ENCODE measurements around the gene FANCE.

FANCE gene

GRCh38 chr6:35417979-35418661, 34.0 kb upstream of the FANCE start:
- Histone ChIP-seq H3K4me3 (ENCODE audit: low read depth, low read length) (no peak overlapping the region), H3K9me3 (ENCODE audit: severe bottlenecking) (no peaks in the 10 kb centered on the region), H3K27ac (no peak overlapping the region), H3K27me3 (ENCODE audit: insufficient read depth, low read depth, severe bottlenecking) (no peaks in the 10 kb centered on the region), H3K36me3 (peaks cover 19% of the 10 kb centered on the region)
- no peak for TF ChIP-seq CTCF (IDR thresholded peaks at IDR 0.05; ENCODE audit: low read depth, low read length)
- DNase-seq: no peak

- H3K27ac ChIP-seq: no peak overlapping the region
- DNase-seq: peak; percentile 60
- H3K9me3 ChIP-seq (ENCODE audit: severe bottlenecking): no peaks in the 10 kb centered on the region
- peaks cover 20% of the 10 kb centered on the region for H3K36me3 ChIP-seq
- TF ChIP-seq CTCF (IDR thresholded peaks at IDR 0.05; ENCODE audit: low read depth, low read length): peak; percentile 87
- no peaks in the 10 kb centered on the region for H3K27me3 ChIP-seq (ENCODE audit: insufficient read depth, low read depth, severe bottlenecking)
- H3K4me3 ChIP-seq (ENCODE audit: low read depth, low read length): no peak overlapping the region
These were observed 32.7 kb upstream of the FANCE start for GRCh38 chr6:35419417-35419816.

GRCh38 chr6:35419961-35420360, 32.2 kb upstream of the FANCE start:
- Histone ChIP-seq H3K36me3 (peaks cover 26% of the 10 kb centered on the region), H3K27ac (no peak overlapping the region), H3K4me3 (ENCODE audit: low read depth, low read length) (no peak overlapping the region), H3K9me3 (ENCODE audit: severe bottlenecking) (no peaks in the 10 kb centered on the region), H3K27me3 (ENCODE audit: insufficient read depth, low read depth, severe bottlenecking) (no peaks in the 10 kb centered on the region)
- no peak for TF ChIP-seq CTCF (IDR thresholded peaks at IDR 0.05; ENCODE audit: low read depth, low read length)
- DNase-seq: no peak

GRCh38 chr6:35425284-35425683, 26.9 kb upstream of the FANCE start:
- no peak for DNase-seq
- H3K9me3 ChIP-seq (ENCODE audit: severe bottlenecking): peaks cover 18% of the 10 kb centered on the region
- no peak overlapping the region for H3K4me3 ChIP-seq (ENCODE audit: low read depth, low read length)
- H3K27ac ChIP-seq: no peak overlapping the region
- no peaks in the 10 kb centered on the region for H3K27me3 ChIP-seq (ENCODE audit: insufficient read depth, low read depth, severe bottlenecking)
- peaks cover 25% of the 10 kb centered on the region for H3K36me3 ChIP-seq
- no peak for TF ChIP-seq CTCF (IDR thresholded peaks at IDR 0.05; ENCODE audit: low read depth, low read length)

- H3K4me3 ChIP-seq (ENCODE audit: low read depth, low read length): no peak overlapping the region
- no peak overlapping the region for H3K27ac ChIP-seq
- H3K9me3 ChIP-seq (ENCODE audit: severe bottlenecking): peaks cover 19% of the 10 kb centered on the region
- no peaks in the 10 kb centered on the region for H3K27me3 ChIP-seq (ENCODE audit: insufficient read depth, low read depth, severe bottlenecking)
- no peak for DNase-seq
- TF ChIP-seq CTCF (IDR thresholded peaks at IDR 0.05; ENCODE audit: low read depth, low read length): no peak
- peaks cover 25% of the 10 kb centered on the region for H3K36me3 ChIP-seq
These were observed 26.1 kb upstream of the FANCE start for GRCh38 chr6:35426074-35426473.

- H3K4me3 ChIP-seq (ENCODE audit: low read depth, low read length): no peak overlapping the region
- H3K27me3 ChIP-seq (ENCODE audit: insufficient read depth, low read depth, severe bottlenecking): no peaks in the 10 kb centered on the region
- H3K27ac ChIP-seq: peak overlapping the region; percentile 56; the same call in 1 of the 2 replicates
- DNase-seq: no peak
- H3K9me3 ChIP-seq (ENCODE audit: severe bottlenecking): peaks cover 19% of the 10 kb centered on the region
- H3K36me3 ChIP-seq: peaks cover 17% of the 10 kb centered on the region
- no peak for TF ChIP-seq CTCF (IDR thresholded peaks at IDR 0.05; ENCODE audit: low read depth, low read length)
These were observed 24.7 kb upstream of the FANCE start for GRCh38 chr6:35427435-35427834.
